Gastroesophageal sphincter (tissue), 4 donors: Measurements from ENCODE around the gene CELSR3. TPM values are rescaled to one million over a fixed set of nuclear protein-coding genes. Genes with fewer than 3 reads are reported as not detected.
A peak's percentile ranks its signal among the peaks of the same experiment; 100 is the strongest.

Source experiments
- ATAC-seq: fragments of 150-250 bp; one replicate; pipeline ENCODE4 v1.9.1; 2016; ENCODE audit warnings: mild to moderate bottlenecking, moderate library complexity
- H3K27ac ChIP-seq, 4 donors: fragments of 200-600 bp; sonication (generic) in 3 of 4; 1 replicate in 3 of 4; 2 replicates in 1 of 4; pipeline ENCODE4 v1.5.1; 2016 to 2019
- H3K27me3 ChIP-seq: fragments of 200-600 bp; sonication (generic); one replicate; pipeline ENCODE4 v1.5.1; 2019
- H3K36me3 ChIP-seq, 2 donors: fragments of 200-600 bp; sonication (generic); one replicate each; pipeline ENCODE4 v1.5.1; 2019; ENCODE audit warnings: control low read depth in 1 of 2
- H3K4me1 ChIP-seq, 3 donors: fragments of 200-600 bp; sonication (generic); 1 replicate in 2 of 3; 2 replicates in 1 of 3; pipeline ENCODE4 v1.5.1; 2016 to 2019; ENCODE audit warnings: control low read depth in 2 of 3
- H3K4me3 ChIP-seq, 2 donors: fragments of 200-600 bp; sonication (generic); one replicate each; pipeline ENCODE4 v1.5.1; 2019; ENCODE audit warnings: mild to moderate bottlenecking in 1 of 2, moderate library complexity in 1 of 2
- H3K9me3 ChIP-seq, 3 donors: fragments of 200-600 bp; sonication (generic); one replicate each; pipeline ENCODE4 v1.5.1; 2017 to 2019; ENCODE audit warnings: control low read depth in 2 of 3
- CTCF ChIP-seq, 4 experiments: fragments of 200-600 bp in 2 of 4; fragments of 450-650 bp in 2 of 4; sonication (generic) in 1 of 4; IDR thresholded peaks; one replicate each; pipeline ENCODE4 v1.5.1; 2017 to 2019; ENCODE audit warnings: antibody characterized with exemption in 4 of 4, mild to moderate bottlenecking in 2 of 4, moderate library complexity in 2 of 4
- EP300 ChIP-seq: sonication (generic); formaldehyde crosslinking; IDR thresholded peaks from one replicate; pipeline ENCODE4 v1.6.1; 2017; ENCODE audit warnings: antibody characterized with exemption, mild to moderate bottlenecking
- POLR2A ChIP-seq, 2 donors: fragments of 450-650 bp; IDR thresholded peaks; one replicate each; pipeline ENCODE4 v1.6.1; 2017; ENCODE audit warnings: antibody characterized with exemption in 2 of 2, mild to moderate bottlenecking in 2 of 2, moderate library complexity in 1 of 2
- POLR2AphosphoS5 ChIP-seq: sonication (generic); formaldehyde crosslinking; IDR thresholded peaks from one replicate; pipeline ENCODE4 v1.6.1; 2017; ENCODE audit warnings: antibody characterized with exemption
- WGBS, 2 donors: methylation state at CpG; one replicate each; pipeline ENCODE4 v1.1.5; 2018; ENCODE audit warnings: low coverage in 1 of 2; 5-methylcytosine and 5-hydroxymethylcytosine counted together
- total RNA-seq, 4 donors: library from RNA; depleted of rRNA; stranded (reverse); fragments of >200 nt; gene quantifications; one replicate each; pipeline ENCODE4 v1.1.0, GENCODE V29; 2016

Gene CELSR3
- total RNA-seq, 4 donors from 2014 or later: 0.40 to 1.0 (median 0.66) TPM

GRCh38 chr3:48599077-48599501 is 63.6 kb downstream of the CELSR3 start:
- no peak for ATAC-seq
- TF ChIP-seq CTCF (IDR thresholded peaks at IDR 0.05): peak in 1 of 4 experiments; percentile 4
- no peak for TF ChIP-seq POLR2AphosphoS5
- no peak for TF ChIP-seq POLR2A (IDR thresholded peaks at IDR 0.05)
- TF ChIP-seq EP300: no peak

GRCh38 chr3:48598323-48599076 is 64.2 kb downstream of the CELSR3 start:
- H3K4me3 ChIP-seq: no peak overlapping the region
- H3K4me1 ChIP-seq: peaks cover 0 to 42% (median 32%) of the 10 kb centered on the region in 3 donors
- peak overlapping the region in 3 of 4 donors; percentile 74 to 89 (median 83) for H3K27ac ChIP-seq
- peak; percentile 40 for TF ChIP-seq POLR2AphosphoS5
- no peak for TF ChIP-seq POLR2A (IDR thresholded peaks at IDR 0.05)
- TF ChIP-seq CTCF (IDR thresholded peaks at IDR 0.05): peak in 1 of 4 experiments; percentile 4
- WGBS, 2 donors: 36% methylated on average over 2 of the region's 5 CpGs; no CpG with 5 or more reads in 1 of the 2 donors
- no peaks in the 10 kb centered on the region for H3K9me3 ChIP-seq
- peak; percentile 63 for ATAC-seq
- H3K27me3 ChIP-seq: peaks cover 19% of the 10 kb centered on the region
- H3K36me3 ChIP-seq: peaks cover 0 to 63% of the 10 kb centered on the region in 2 donors

More at GRCh38 chr3:48599077-48599501, 63.6 kb downstream of the CELSR3 start:
- WGBS, 2 donors: 40 to 44% methylated on average over 4 of the region's 11 CpGs
- peak overlapping the region in 3 of 4 donors; percentile 74 to 89 (median 83) for H3K27ac ChIP-seq
- peaks cover 13% of the 10 kb centered on the region for H3K27me3 ChIP-seq
- peaks cover 0 to 41% (median 32%) of the 10 kb centered on the region in 3 donors for H3K4me1 ChIP-seq
- no peaks in the 10 kb centered on the region for H3K9me3 ChIP-seq
- H3K4me3 ChIP-seq: no peak overlapping the region
- peaks cover 0 to 69% of the 10 kb centered on the region in 2 donors for H3K36me3 ChIP-seq

- no peak for TF ChIP-seq CTCF (IDR thresholded peaks at IDR 0.05)
- no peak for TF ChIP-seq EP300
- TF ChIP-seq POLR2AphosphoS5: no peak
- TF ChIP-seq POLR2A (IDR thresholded peaks at IDR 0.05): no peak
- H3K27me3 ChIP-seq: peaks cover 30% of the 10 kb centered on the region
- H3K4me1 ChIP-seq: peaks cover 0 to 42% (median 32%) of the 10 kb centered on the region in 3 donors
- H3K36me3 ChIP-seq: peaks cover 0 to 52% of the 10 kb centered on the region in 2 donors
- peak overlapping the region in 3 of 4 donors; percentile 74 to 89 (median 83) for H3K27ac ChIP-seq
- no peak overlapping the region for H3K4me3 ChIP-seq
- ATAC-seq: no peak
- 68% methylated on average over 3 of the region's 6 CpGs; no CpG with 5 or more reads in 1 of the 2 donors for WGBS, 2 donors
- no peaks in the 10 kb centered on the region for H3K9me3 ChIP-seq
Observed at GRCh38 chr3:48597408-48597800, 65.3 kb downstream of the CELSR3 start.

- no peaks in the 10 kb centered on the region for H3K9me3 ChIP-seq
- H3K27ac ChIP-seq: peak overlapping the region in 3 of 4 donors; percentile 74 to 89 (median 83)
- 63 to 100% methylated on average over 1 to 3 of the region's 8 CpGs for WGBS, 2 donors
- peaks cover 0 to 46% of the 10 kb centered on the region in 2 donors for H3K36me3 ChIP-seq
- H3K4me3 ChIP-seq: no peak overlapping the region
- peaks cover 36% of the 10 kb centered on the region for H3K27me3 ChIP-seq
- peaks cover 0 to 42% (median 32%) of the 10 kb centered on the region in 3 donors for H3K4me1 ChIP-seq
- no peak for ATAC-seq
- no peak for TF ChIP-seq CTCF (IDR thresholded peaks at IDR 0.05)
Observed at GRCh38 chr3:48596676-48597407, 65.8 kb downstream of the CELSR3 start.
